ENCODE results near the gene TBXAS1. TPM values are rescaled to one million over a fixed set of nuclear protein-coding genes. Genes with fewer than 3 reads are reported as not detected.

Gene TBXAS1
- total RNA-seq, 1 experiment from 2014 or later: not detected

- no peaks in the 10 kb centered on the region for H3K79me2 ChIP-seq (ENCODE audit: low read length)
- H3K27me3 ChIP-seq (ENCODE audit: low read length): no peaks in the 10 kb centered on the region
- H4K20me1 ChIP-seq (ENCODE audit: insufficient read depth, low read depth, low read length): no peaks in the 10 kb centered on the region
- no peak overlapping the region for H3K9ac ChIP-seq (ENCODE audit: low read length)
- no peak for DNase-seq
- H3K9me3 ChIP-seq (ENCODE audit: low read length): no peaks in the 10 kb centered on the region
- no peak overlapping the region for H3K27ac ChIP-seq (ENCODE audit: low read length)
- H3K4me2 ChIP-seq (ENCODE audit: low read depth, low read length, poor library complexity, severe bottlenecking): no peak overlapping the region
- H2AFZ ChIP-seq (ENCODE audit: low read length): no peak overlapping the region
- peaks cover 10% of the 10 kb centered on the region for H3K4me1 ChIP-seq (ENCODE audit: low read length)
- H3K4me3 ChIP-seq (ENCODE audit: low read length): no peak overlapping the region
- H3K36me3 ChIP-seq (ENCODE audit: insufficient read depth, low read length): no peaks in the 10 kb centered on the region
- no peaks in the 10 kb centered on the region for H3K9me2 ChIP-seq (replicated peaks; ENCODE audit: insufficient read depth, low read length)
These were observed 107.8 kb downstream of the TBXAS1 start for GRCh38 chr7:139936760-139937310.

GRCh38 chr7:139937715-139938114 is 108.7 kb downstream of the TBXAS1 start:
- no peak overlapping the region for H3K4me2 ChIP-seq (ENCODE audit: low read depth, low read length, poor library complexity, severe bottlenecking)
- no peaks in the 10 kb centered on the region for H3K27me3 ChIP-seq (ENCODE audit: low read length)
- no peak overlapping the region for H3K27ac ChIP-seq (ENCODE audit: low read length)
- H3K9me3 ChIP-seq (ENCODE audit: low read length): no peaks in the 10 kb centered on the region
- H3K9me2 ChIP-seq (replicated peaks; ENCODE audit: insufficient read depth, low read length): no peaks in the 10 kb centered on the region
- H3K4me1 ChIP-seq (ENCODE audit: low read length): peaks cover 12% of the 10 kb centered on the region
- H3K4me3 ChIP-seq (ENCODE audit: low read length): no peak overlapping the region
- no peaks in the 10 kb centered on the region for H4K20me1 ChIP-seq (ENCODE audit: insufficient read depth, low read depth, low read length)
- no peak overlapping the region for H3K9ac ChIP-seq (ENCODE audit: low read length)
- no peak overlapping the region for H2AFZ ChIP-seq (ENCODE audit: low read length)
- H3K79me2 ChIP-seq (ENCODE audit: low read length): no peaks in the 10 kb centered on the region
- H3K36me3 ChIP-seq (ENCODE audit: insufficient read depth, low read length): no peaks in the 10 kb centered on the region
- DNase-seq: no peak

GRCh38 chr7:139940866-139941265 is 111.8 kb downstream of the TBXAS1 start:
- no peak for DNase-seq

GRCh38 chr7:139941421-139941820 is 112.4 kb downstream of the TBXAS1 start:
- Histone ChIP-seq H3K36me3 (ENCODE audit: insufficient read depth, low read length) (no peaks in the 10 kb centered on the region), H3K4me1 (ENCODE audit: low read length) (peaks cover 21% of the 10 kb centered on the region), H3K27me3 (ENCODE audit: low read length) (peaks cover 2% of the 10 kb centered on the region; the same call in 1 of the 2 replicates), H3K9ac (ENCODE audit: low read length) (no peak overlapping the region), H3K79me2 (ENCODE audit: low read length) (no peaks in the 10 kb centered on the region), H2AFZ (ENCODE audit: low read length) (no peak overlapping the region), H3K4me3 (ENCODE audit: low read length) (no peak overlapping the region), H4K20me1 (ENCODE audit: insufficient read depth, low read depth, low read length) (no peaks in the 10 kb centered on the region), H3K9me3 (ENCODE audit: low read length) (no peaks in the 10 kb centered on the region), H3K27ac (ENCODE audit: low read length) (no peak overlapping the region), H3K4me2 (ENCODE audit: low read depth, low read length, poor library complexity, severe bottlenecking) (no peak overlapping the region), H3K9me2 (replicated peaks; ENCODE audit: insufficient read depth, low read length) (no peaks in the 10 kb centered on the region)
- no peak for DNase-seq

More at GRCh38 chr7:139940866-139941265, 111.8 kb downstream of the TBXAS1 start:
- no peaks in the 10 kb centered on the region for H3K9me2 ChIP-seq (replicated peaks; ENCODE audit: insufficient read depth, low read length)
- H2AFZ ChIP-seq (ENCODE audit: low read length): no peak overlapping the region
- H3K9me3 ChIP-seq (ENCODE audit: low read length): no peaks in the 10 kb centered on the region
- H3K27ac ChIP-seq (ENCODE audit: low read length): no peak overlapping the region
- peaks cover 21% of the 10 kb centered on the region for H3K4me1 ChIP-seq (ENCODE audit: low read length)
- no peak overlapping the region for H3K4me2 ChIP-seq (ENCODE audit: low read depth, low read length, poor library complexity, severe bottlenecking)
- H3K27me3 ChIP-seq (ENCODE audit: low read length): peaks cover 2% of the 10 kb centered on the region; the same call in 1 of the 2 replicates
- H3K36me3 ChIP-seq (ENCODE audit: insufficient read depth, low read length): no peaks in the 10 kb centered on the region
- no peaks in the 10 kb centered on the region for H4K20me1 ChIP-seq (ENCODE audit: insufficient read depth, low read depth, low read length)
- H3K79me2 ChIP-seq (ENCODE audit: low read length): no peaks in the 10 kb centered on the region
- H3K4me3 ChIP-seq (ENCODE audit: low read length): no peak overlapping the region
- no peak overlapping the region for H3K9ac ChIP-seq (ENCODE audit: low read length)

GRCh38 chr7:139941866-139942265 is 112.8 kb downstream of the TBXAS1 start:
- Histone ChIP-seq H4K20me1 (ENCODE audit: insufficient read depth, low read depth, low read length) (no peaks in the 10 kb centered on the region), H3K9me2 (replicated peaks; ENCODE audit: insufficient read depth, low read length) (no peaks in the 10 kb centered on the region), H3K36me3 (ENCODE audit: insufficient read depth, low read length) (no peaks in the 10 kb centered on the region), H3K4me1 (ENCODE audit: low read length) (peaks cover 21% of the 10 kb centered on the region), H2AFZ (ENCODE audit: low read length) (no peak overlapping the region), H3K27ac (ENCODE audit: low read length) (no peak overlapping the region), H3K9me3 (ENCODE audit: low read length) (no peaks in the 10 kb centered on the region), H3K79me2 (ENCODE audit: low read length) (no peaks in the 10 kb centered on the region), H3K9ac (ENCODE audit: low read length) (no peak overlapping the region), H3K4me3 (ENCODE audit: low read length) (no peak overlapping the region), H3K27me3 (ENCODE audit: low read length) (peaks cover 2% of the 10 kb centered on the region; the same call in 1 of the 2 replicates), H3K4me2 (ENCODE audit: low read depth, low read length, poor library complexity, severe bottlenecking) (no peak overlapping the region)
- DNase-seq: no peak

- Histone ChIP-seq H3K4me3 (ENCODE audit: low read length) (no peak overlapping the region), H4K20me1 (ENCODE audit: insufficient read depth, low read depth, low read length) (no peaks in the 10 kb centered on the region), H3K9ac (ENCODE audit: low read length) (no peak overlapping the region), H3K79me2 (ENCODE audit: low read length) (no peaks in the 10 kb centered on the region), H3K4me2 (ENCODE audit: low read depth, low read length, poor library complexity, severe bottlenecking) (no peak overlapping the region), H3K27me3 (ENCODE audit: low read length) (peaks cover 2% of the 10 kb centered on the region; the same call in 1 of the 2 replicates), H3K36me3 (ENCODE audit: insufficient read depth, low read length) (no peaks in the 10 kb centered on the region), H3K9me2 (replicated peaks; ENCODE audit: insufficient read depth, low read length) (no peaks in the 10 kb centered on the region), H3K4me1 (ENCODE audit: low read length) (peaks cover 19% of the 10 kb centered on the region), H3K27ac (ENCODE audit: low read length) (no peak overlapping the region), H3K9me3 (ENCODE audit: low read length) (no peaks in the 10 kb centered on the region), H2AFZ (ENCODE audit: low read length) (no peak overlapping the region)
- DNase-seq: no peak
These were observed 113.6 kb downstream of the TBXAS1 start for GRCh38 chr7:139942636-139943035.

- no peaks in the 10 kb centered on the region for H3K79me2 ChIP-seq (ENCODE audit: low read length)
- DNase-seq: peak; percentile 44
These were observed 114.3 kb downstream of the TBXAS1 start for GRCh38 chr7:139943401-139943800.

GRCh38 chr7:139944248-139944647 is 115.2 kb downstream of the TBXAS1 start:
- peaks cover 15% of the 10 kb centered on the region for H3K4me1 ChIP-seq (ENCODE audit: low read length)
- H3K9me3 ChIP-seq (ENCODE audit: low read length): no peaks in the 10 kb centered on the region
- DNase-seq: no peak
- no peak overlapping the region for H3K9ac ChIP-seq (ENCODE audit: low read length)
- H3K4me3 ChIP-seq (ENCODE audit: low read length): no peak overlapping the region
- H3K27me3 ChIP-seq (ENCODE audit: low read length): peaks cover 2% of the 10 kb centered on the region; the same call in 1 of the 2 replicates
- no peaks in the 10 kb centered on the region for H4K20me1 ChIP-seq (ENCODE audit: insufficient read depth, low read depth, low read length)
- H3K36me3 ChIP-seq (ENCODE audit: insufficient read depth, low read length): no peaks in the 10 kb centered on the region
- H2AFZ ChIP-seq (ENCODE audit: low read length): no peak overlapping the region
- H3K4me2 ChIP-seq (ENCODE audit: low read depth, low read length, poor library complexity, severe bottlenecking): no peak overlapping the region
- no peaks in the 10 kb centered on the region for H3K79me2 ChIP-seq (ENCODE audit: low read length)
- no peaks in the 10 kb centered on the region for H3K9me2 ChIP-seq (replicated peaks; ENCODE audit: insufficient read depth, low read length)
- H3K27ac ChIP-seq (ENCODE audit: low read length): no peak overlapping the region

More at GRCh38 chr7:139943401-139943800, 114.3 kb downstream of the TBXAS1 start:
- Histone ChIP-seq H3K27me3 (ENCODE audit: low read length) (peaks cover 2% of the 10 kb centered on the region; the same call in 1 of the 2 replicates), H3K4me3 (ENCODE audit: low read length) (no peak overlapping the region), H2AFZ (ENCODE audit: low read length) (no peak overlapping the region), H3K4me2 (ENCODE audit: low read depth, low read length, poor library complexity, severe bottlenecking) (no peak overlapping the region), H3K27ac (ENCODE audit: low read length) (no peak overlapping the region), H3K9ac (ENCODE audit: low read length) (no peak overlapping the region), H3K4me1 (ENCODE audit: low read length) (peaks cover 15% of the 10 kb centered on the region), H4K20me1 (ENCODE audit: insufficient read depth, low read depth, low read length) (no peaks in the 10 kb centered on the region), H3K9me2 (replicated peaks; ENCODE audit: insufficient read depth, low read length) (no peaks in the 10 kb centered on the region), H3K36me3 (ENCODE audit: insufficient read depth, low read length) (no peaks in the 10 kb centered on the region), H3K9me3 (ENCODE audit: low read length) (no peaks in the 10 kb centered on the region)

All from Karpas-422 (cell line).